OCI-LY1 (cell line): ENCODE data around the gene ANTXR1.

ENCODE experiments used
- H2AFZ ChIP-seq: fragments of 200-600 bp; sonication (generic), shearing (Covaris generic); 2 replicates; pipeline ENCODE4 v1.6.0; 2014; ENCODE audit warnings: antibody characterized with exemption, mild to moderate bottlenecking, low read length
- H3F3A ChIP-seq: fragments of 200-600 bp; sonication (generic), shearing (Covaris generic); 2 replicates; pipeline ENCODE4 v1.6.0; 2014; ENCODE audit warnings: mild to moderate bottlenecking, antibody characterized with exemption, low read length, moderate library complexity; ENCODE audit not compliant: insufficient read depth
- H3K27ac ChIP-seq: fragments of 200-600 bp; sonication (generic); 2 replicates; pipeline ENCODE4 v1.5.1; 2014; ENCODE audit warnings: low read length, mixed run types, mild to moderate bottlenecking, low read depth; ENCODE audit not compliant: poor library complexity, severe bottlenecking
- H3K27me3 ChIP-seq: fragments of 200-600 bp; sonication (generic); 2 replicates; pipeline ENCODE4 v1.6.0; 2014; ENCODE audit warnings: antibody characterized with exemption, mild to moderate bottlenecking, low read length, moderate library complexity; ENCODE audit not compliant: insufficient read depth
- H3K36me3 ChIP-seq: fragments of 200-600 bp; sonication (generic); 2 replicates; pipeline ENCODE4 v1.6.1; 2014; ENCODE audit warnings: mild to moderate bottlenecking, antibody characterized with exemption, low read length, moderate library complexity, mixed read lengths; ENCODE audit not compliant: insufficient read depth
- H3K4me1 ChIP-seq: fragments of 200-600 bp; sonication (generic); 2 replicates; pipeline ENCODE4 v1.5.1; 2014; ENCODE audit warnings: mild to moderate bottlenecking, low read length, moderate library complexity; ENCODE audit not compliant: insufficient read depth, severe bottlenecking
- H3K4me2 ChIP-seq: fragments of 200-600 bp; sonication (generic), shearing (Covaris generic); 2 replicates; pipeline ENCODE4 v1.6.1; 2014; ENCODE audit warnings: low read length
- H3K4me3 ChIP-seq: fragments of 200-600 bp; sonication (generic); 2 replicates; pipeline ENCODE4 v1.5.1; 2014; ENCODE audit warnings: low read length, low read depth, mild to moderate bottlenecking, mixed read lengths; ENCODE audit not compliant: poor library complexity, severe bottlenecking
- H3K79me2 ChIP-seq: fragments of 200-600 bp; shearing (Covaris generic); 2 replicates; pipeline ENCODE4 v1.6.1; 2016; ENCODE audit warnings: mixed run types, low read length, mixed read lengths; ENCODE audit not compliant: insufficient read depth
- H3K9ac ChIP-seq: fragments of 200-600 bp; sonication (generic), shearing (Covaris generic); 2 replicates; pipeline ENCODE4 v1.6.1; 2014; ENCODE audit warnings: mild to moderate bottlenecking, low read length, mixed read lengths
- H3K9me2 ChIP-seq: fragments of 200-600 bp; sonication (generic), shearing (Covaris generic); 2 replicates; pipeline ENCODE4 v1.6.1; 2014; ENCODE audit warnings: low read depth, mild to moderate bottlenecking, low read length, mixed read lengths
- H3K9me3 ChIP-seq: fragments of 200-600 bp; shearing (Covaris generic); 2 replicates; pipeline ENCODE4 v1.6.1; 2014; ENCODE audit warnings: low read length, mixed read lengths
- H4K20me1 ChIP-seq: fragments of 200-600 bp; sonication (generic), shearing (Covaris generic); 2 replicates; pipeline ENCODE4 v1.6.0; 2016; ENCODE audit warnings: mild to moderate bottlenecking, low read length; ENCODE audit not compliant: insufficient read depth
- EZH2 ChIP-seq: fragments of 200-600 bp; sonication (generic), shearing (Covaris generic); IDR thresholded peaks from 2 replicates; pipeline ENCODE4 v1.8.0; 2017; ENCODE audit warnings: borderline replicate concordance, mixed run types, mild to moderate bottlenecking, antibody characterized with exemption, low read length, moderate library complexity, mixed read lengths
- TF ChIP-seq, protein P1 (sequence below): fragments of 200-600 bp; sonication (generic), shearing (Covaris generic); IDR thresholded peaks from 2 replicates; pipeline ENCODE4 v1.5.1; 2017; ENCODE audit warnings: mild to moderate bottlenecking, antibody characterized with exemption, low read length, moderate library complexity, mixed read lengths

Gene ANTXR1

DNA sequence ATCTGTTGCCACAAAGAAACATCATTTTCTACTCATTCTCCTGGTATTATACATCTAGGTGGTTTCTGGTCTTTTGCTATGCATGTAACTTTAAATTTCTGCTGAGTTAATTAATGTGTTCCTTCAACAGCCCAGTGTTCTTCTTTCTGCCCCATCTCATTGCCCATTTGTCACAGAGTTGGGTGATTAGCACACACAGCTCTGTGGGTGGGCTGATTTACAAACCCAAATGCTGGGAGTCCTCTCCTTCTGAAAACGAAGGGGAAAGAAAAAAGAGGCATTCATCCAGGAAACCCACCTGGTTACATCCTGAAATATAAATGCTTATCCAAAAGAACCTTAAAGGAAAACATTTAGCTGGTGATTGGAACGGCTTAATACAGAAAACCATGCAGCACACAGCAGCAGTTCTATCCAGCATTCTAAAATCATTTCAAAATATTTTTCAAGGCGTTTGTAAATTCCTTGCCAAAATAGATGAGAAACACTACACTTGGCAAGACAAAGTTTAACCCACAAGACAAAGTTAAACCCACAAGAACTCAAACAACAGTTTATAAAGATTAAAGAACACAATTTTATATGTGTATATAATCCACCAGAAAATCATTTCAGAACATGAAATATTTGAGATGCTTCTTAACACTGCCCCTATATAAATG lies 177.9 kb downstream of the ANTXR1 start:
- Histone ChIP-seq H3K9ac (no peak overlapping the region), H3F3A (no peaks in the 10 kb centered on the region), H3K27me3 (no peaks in the 10 kb centered on the region; the same call in 1 of the 2 replicates), H3K4me3 (no peak overlapping the region), H3K27ac (no peak overlapping the region), H3K4me2 (no peak overlapping the region), H4K20me1 (no peaks in the 10 kb centered on the region), H3K36me3 (no peaks in the 10 kb centered on the region), H3K4me1 (no peaks in the 10 kb centered on the region), H3K9me2 (no peaks in the 10 kb centered on the region), H3K79me2 (no peaks in the 10 kb centered on the region), H2AFZ (no peak overlapping the region), H3K9me3 (no peaks in the 10 kb centered on the region)
- TF ChIP-seq, protein P1, sequence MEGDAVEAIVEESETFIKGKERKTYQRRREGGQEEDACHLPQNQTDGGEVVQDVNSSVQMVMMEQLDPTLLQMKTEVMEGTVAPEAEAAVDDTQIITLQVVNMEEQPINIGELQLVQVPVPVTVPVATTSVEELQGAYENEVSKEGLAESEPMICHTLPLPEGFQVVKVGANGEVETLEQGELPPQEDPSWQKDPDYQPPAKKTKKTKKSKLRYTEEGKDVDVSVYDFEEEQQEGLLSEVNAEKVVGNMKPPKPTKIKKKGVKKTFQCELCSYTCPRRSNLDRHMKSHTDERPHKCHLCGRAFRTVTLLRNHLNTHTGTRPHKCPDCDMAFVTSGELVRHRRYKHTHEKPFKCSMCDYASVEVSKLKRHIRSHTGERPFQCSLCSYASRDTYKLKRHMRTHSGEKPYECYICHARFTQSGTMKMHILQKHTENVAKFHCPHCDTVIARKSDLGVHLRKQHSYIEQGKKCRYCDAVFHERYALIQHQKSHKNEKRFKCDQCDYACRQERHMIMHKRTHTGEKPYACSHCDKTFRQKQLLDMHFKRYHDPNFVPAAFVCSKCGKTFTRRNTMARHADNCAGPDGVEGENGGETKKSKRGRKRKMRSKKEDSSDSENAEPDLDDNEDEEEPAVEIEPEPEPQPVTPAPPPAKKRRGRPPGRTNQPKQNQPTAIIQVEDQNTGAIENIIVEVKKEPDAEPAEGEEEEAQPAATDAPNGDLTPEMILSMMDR, result no peak
- TF ChIP-seq EZH2, result no peak

DNA sequence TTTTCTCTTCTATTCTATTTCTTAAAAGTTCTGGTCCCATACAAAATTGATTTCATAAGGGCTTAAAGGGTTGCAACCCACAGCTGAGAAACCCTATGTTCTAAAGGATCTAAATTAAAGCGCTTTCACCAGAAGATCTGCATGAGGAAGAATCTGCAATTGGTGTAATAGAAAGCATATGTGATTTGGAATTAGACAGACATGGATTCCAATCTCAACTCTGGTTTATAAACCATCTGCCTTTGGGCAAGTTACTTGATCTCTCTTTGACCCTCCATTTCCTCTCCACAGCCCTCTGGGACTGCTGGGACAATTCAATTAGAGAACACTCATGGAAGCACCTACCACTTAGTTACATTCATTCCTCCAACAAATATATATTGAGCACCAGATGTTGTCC lies 178.7 kb downstream of the ANTXR1 start:
- Histone ChIP-seq H4K20me1 (no peaks in the 10 kb centered on the region), H3K36me3 (no peaks in the 10 kb centered on the region), H3K9me2 (no peaks in the 10 kb centered on the region), H3K4me2 (no peak overlapping the region), H2AFZ (no peak overlapping the region), H3K27ac (no peak overlapping the region), H3K27me3 (no peaks in the 10 kb centered on the region), H3K4me3 (no peak overlapping the region), H3K9ac (no peak overlapping the region), H3K9me3 (no peaks in the 10 kb centered on the region), H3K4me1 (no peaks in the 10 kb centered on the region), H3F3A (no peaks in the 10 kb centered on the region), H3K79me2 (no peaks in the 10 kb centered on the region)
- TF ChIP-seq EZH2, result no peak
- TF ChIP-seq, protein P1, result no peak

DNA sequence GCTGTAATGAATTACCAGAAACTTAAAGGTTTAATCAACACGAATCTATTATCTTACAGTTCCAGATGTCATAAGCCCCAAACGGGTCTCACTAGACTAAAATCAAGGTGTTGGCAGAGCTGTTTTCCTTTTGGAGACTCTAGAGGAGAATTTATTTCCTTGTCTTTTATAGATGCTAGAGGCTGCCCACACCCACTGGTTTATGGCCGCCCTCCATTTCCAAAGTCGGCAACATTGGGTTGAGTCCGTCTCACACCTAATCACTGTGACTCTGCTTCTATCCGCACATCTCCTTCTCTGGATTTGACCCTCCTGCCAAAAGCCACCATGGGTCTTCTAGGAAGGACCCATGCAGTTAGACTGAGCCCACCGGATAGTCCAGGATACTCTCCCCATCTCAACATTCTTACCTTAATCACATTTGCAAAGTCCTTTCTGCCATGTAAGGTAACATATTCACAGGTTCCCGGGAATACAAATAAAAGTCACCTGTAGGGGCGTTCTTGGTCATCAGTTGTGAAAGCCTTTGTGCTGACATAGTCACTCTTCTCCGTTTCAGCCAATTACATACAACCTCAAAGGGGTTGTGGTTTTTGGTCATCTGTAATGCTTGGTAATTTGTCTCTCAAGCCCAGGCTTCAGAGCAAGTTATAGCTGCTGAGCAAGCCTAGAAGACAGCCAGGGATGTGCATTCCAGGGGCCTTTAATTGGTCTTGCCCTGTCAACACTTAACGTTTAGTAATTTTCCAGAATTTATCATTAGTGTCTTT lies 179.4 kb downstream of the ANTXR1 start:
- TF ChIP-seq, protein P1, result no peak
- TF ChIP-seq EZH2, result no peak
- H3K9me3 ChIP-seq, result no peaks in the 10 kb centered on the region
- no peak overlapping the region for H3K27ac ChIP-seq
- no peaks in the 10 kb centered on the region for H3K79me2 ChIP-seq
- H3K4me1 ChIP-seq, result no peaks in the 10 kb centered on the region
- H4K20me1 ChIP-seq, result no peaks in the 10 kb centered on the region
- H3K4me2 ChIP-seq, result no peak overlapping the region
- H3K9ac ChIP-seq, result no peak overlapping the region
- no peaks in the 10 kb centered on the region for H3K9me2 ChIP-seq
- no peaks in the 10 kb centered on the region for H3K36me3 ChIP-seq
- no peaks in the 10 kb centered on the region for H3F3A ChIP-seq
- no peaks in the 10 kb centered on the region for H3K27me3 ChIP-seq
- no peak overlapping the region for H3K4me3 ChIP-seq
- no peak overlapping the region for H2AFZ ChIP-seq
